Stimulated activated CD8-positive, alpha-beta memory T cell treated with anti-CD3 and anti-CD28 coated beads, Interleukin-15, amount 100 ng/mL, for 1 hour (primary cell): ENCODE results near the gene FEV.

Experiments used
- DNase-seq: peaks from one replicate; pipeline ENCODE4 v3.0.0-alpha.2; 2020; ENCODE audit warnings: low read depth

The FEV gene

DNA sequence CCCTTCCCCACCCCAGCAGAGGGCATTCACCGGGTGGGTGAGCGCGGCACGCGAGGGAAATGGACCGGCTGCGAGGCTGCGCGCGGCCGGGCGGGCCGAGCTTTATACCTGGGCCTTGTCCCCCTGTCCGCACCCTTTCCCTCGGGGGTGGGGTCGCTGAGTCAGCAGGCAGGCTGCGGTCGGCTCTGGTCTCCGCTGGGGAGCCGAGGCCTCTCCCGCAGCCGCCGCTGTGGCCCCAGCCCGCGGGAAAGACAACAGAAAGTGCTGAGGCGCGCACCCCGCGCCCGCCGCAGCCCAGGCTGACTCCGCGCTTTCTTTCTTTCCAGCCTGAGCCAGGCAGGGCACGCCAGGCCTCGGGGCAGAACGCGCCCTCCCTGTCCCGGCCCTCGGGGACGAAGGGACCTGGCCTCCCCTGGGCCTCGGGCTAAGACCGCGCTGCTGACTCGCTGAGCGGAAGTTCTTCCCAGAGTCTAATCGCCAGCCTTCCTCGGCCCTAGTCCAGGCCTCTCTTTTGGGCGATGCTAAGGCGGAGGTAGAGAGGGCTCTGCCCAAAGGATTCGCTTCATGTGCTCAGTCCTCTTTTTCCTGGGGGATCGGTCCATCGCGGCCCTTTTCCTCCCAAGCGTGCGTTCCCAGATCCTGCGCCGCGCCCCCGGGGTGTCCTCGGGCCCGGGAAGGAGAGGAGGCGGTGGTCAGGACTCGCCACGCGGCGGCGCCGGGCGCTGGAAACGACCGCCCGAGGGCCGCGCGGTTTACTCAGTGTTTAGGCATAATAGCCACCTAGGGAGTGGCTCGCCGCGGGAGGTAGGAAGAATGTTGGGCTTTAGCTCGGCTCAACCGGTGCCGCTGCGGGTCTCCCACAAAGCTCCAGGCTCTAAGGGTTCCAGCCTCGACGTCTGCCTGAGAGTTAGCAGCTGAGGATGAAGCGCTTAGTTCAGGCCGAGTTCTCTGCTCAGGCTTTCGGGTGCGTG is 8.6 kb upstream of the FEV start, which contains the start of gene CRYBA2:
Gene CRYBA2, minus strand, starts transcription at position 78 of the 971 bp plus-strand sequence. CDS start 246 bp downstream, outside the sequence.
- DNase-seq: no peak

DNA sequence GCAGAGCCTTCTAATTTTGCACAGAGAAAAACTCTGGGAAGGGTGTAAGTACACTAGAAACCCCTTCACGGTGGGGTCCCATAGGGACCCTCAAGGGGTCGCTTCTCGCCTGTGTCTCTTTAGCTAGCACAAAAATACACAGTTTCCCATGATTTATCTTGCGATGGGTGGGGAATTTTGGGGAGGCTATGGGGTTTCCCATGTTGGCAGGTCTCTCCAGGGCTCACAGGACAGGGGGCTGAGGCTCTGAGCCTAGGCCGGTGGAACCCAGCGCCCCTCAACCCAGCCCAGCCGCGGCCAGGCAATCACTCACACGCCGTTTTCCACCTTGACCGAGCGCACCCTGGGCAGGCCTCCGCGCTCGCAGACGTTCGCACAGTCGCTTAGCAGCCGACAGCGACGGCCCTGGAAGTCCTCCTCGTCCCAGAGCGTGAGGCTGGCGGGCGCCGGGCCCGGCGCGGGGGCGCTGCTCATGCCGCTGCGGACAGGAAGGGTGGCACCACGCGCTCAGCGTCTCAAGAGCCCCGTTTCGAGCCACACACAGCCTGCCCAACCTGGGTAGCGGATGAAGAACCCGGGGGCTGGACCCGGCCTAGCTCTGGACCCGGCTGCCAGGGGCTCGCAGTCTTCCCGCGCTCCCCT is 7.8 kb upstream of the FEV start:
- no peak for DNase-seq

DNA sequence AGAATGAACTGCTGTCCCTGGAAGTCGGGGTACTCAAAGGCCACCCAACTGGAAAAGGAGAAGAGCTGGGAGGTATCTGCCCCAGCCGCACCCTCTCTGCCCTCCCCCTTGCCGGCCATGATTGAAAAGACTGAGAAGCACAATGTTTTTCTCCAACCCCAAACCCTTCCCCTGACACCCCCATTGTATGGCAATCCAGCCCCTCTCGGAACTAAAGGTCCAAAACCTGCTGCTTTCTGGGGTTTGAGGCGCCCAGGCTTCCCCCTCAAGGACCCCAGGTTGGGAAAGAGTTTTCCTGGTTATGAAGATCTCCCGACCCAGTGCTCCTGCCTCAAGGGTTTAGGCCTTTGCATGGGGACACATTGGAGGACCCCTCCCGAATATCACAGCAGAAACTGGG is 7.2 kb upstream of the FEV start:
- DNase-seq: no peak

DNA sequence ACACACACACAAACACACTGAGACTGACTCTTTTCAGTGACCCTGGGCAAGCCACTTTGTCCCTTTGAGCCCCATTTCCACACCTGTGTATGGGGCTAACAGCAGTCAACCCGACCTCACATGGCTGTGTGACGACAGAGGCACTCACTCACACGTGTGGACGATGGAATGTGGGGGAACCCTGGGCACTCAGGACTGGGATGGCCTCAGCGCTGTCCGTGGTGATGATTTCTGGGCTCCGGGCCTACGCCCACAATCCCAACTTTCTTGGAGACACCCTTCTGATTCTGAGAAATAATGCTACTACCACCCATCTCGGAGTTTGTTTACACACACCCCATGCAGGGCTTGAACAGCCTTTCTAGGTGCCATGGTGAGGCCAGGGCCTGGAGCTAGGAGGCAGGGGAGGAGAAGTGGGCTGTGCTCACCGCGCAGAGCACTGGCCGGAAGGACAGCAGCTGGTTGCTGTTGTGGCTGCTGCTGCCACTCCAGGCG is 6.7 kb upstream of the FEV start:
- no peak for DNase-seq

DNA sequence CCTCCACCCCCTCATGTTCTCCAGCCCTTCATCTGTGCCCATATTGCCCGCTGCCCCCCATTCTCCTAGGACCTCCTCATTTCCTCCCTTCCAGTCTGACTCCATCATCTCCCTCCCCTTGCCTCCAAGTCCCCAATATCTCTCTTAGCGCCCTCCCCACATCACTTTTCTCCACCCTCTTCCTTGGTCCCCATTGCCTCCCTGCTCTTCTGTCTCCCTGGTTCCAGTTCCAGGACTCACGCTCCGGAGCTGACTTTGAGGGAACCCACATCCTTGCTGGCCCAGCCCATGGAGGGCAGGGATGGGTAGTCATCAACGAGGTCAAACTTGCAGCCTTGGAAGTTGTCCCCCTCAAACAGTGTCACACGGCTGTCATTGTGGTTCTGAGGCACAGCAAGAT is 5.6 kb upstream of the FEV start:
- no peak for DNase-seq

DNA sequence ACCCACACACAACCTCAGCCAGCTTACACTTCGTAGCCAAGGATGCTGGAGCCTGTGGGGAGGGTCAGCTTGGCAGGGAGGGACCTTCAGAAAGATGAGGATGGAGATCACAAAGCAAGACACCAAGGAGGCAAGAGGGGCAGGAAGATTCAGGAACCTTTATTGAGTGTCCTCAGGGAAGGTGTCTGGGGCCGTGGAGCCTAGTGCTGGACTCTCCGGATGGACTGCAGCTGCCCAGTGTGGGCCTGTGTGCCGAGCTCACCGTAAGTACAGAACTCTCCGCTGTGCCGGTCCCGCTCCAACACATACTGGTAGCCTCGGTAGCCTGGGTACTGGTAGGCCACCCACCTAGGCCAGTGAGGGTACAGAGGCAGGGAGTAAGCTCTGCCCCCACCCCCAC is 5.1 kb upstream of the FEV start:
- no peak for DNase-seq

DNA sequence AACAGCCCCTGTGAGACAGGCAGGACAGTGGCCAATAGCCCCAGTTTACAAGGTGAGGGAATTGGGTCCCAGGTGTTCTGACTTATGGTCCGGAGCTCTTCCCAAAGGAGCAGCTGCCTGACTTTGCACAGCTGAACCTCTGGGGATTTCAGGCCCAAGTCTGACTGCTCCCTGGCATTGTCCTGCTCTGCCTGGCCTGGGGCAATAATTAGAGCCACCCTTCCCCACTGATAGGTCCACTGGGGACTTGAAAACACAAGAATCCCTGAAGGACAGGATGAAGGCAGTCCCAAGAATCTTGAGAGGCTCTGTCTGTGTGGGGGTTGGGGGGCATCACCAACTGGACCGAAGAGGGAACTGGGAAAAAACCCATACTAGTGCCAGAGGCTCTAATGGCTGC is 3.7 kb upstream of the FEV start:
- no peak for DNase-seq

DNA sequence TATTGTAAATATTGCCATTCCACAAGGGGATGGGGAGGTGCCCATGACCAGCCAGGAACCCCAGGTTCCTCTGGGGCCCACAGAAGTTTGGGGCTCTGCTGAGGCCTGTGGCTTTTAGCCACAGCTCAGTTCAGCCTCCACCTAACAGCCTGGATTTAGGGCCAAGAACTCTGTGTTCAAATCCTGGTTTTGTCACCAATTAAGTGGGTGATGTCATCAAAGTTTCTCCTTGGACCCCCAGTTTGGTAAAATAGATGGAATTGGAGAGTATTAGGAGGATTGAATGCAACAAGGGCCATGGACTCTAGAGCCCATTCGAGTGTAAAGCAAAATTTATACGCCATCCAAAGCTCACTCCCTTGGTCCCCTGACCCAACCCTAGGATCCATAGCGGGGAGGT is 3.2 kb upstream of the FEV start:
- no peak for DNase-seq

DNA sequence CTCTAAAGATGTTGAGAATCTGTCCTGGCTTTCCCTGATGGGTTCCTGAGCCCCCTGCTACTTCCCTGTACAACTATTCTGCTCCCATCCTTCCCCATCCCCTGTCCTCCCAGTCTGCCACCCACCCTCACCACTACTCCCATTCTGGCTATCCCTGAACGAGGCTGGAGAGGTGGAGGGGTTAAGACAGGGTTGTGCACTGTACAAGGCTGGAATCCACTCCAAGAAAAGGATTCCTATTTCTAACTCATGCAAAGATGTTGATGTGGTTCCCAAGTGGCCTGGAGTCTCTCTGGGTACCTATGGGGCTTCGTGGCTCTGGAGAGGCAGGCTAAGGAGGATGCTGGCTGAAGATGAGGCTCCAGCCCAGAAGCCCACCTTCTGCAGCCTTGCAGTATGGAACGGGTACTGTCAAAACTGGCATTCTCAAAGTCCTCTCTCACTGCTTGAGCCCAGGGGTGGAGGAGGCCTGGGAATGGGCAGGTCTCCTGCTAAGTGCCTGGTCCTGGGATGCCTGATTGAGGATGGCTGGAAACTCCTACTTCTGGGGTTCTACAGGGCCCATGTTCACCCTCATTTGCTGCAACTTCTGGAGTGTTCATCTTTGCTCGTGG is 1.3 kb upstream of the FEV start:
- no peak for DNase-seq

DNA sequence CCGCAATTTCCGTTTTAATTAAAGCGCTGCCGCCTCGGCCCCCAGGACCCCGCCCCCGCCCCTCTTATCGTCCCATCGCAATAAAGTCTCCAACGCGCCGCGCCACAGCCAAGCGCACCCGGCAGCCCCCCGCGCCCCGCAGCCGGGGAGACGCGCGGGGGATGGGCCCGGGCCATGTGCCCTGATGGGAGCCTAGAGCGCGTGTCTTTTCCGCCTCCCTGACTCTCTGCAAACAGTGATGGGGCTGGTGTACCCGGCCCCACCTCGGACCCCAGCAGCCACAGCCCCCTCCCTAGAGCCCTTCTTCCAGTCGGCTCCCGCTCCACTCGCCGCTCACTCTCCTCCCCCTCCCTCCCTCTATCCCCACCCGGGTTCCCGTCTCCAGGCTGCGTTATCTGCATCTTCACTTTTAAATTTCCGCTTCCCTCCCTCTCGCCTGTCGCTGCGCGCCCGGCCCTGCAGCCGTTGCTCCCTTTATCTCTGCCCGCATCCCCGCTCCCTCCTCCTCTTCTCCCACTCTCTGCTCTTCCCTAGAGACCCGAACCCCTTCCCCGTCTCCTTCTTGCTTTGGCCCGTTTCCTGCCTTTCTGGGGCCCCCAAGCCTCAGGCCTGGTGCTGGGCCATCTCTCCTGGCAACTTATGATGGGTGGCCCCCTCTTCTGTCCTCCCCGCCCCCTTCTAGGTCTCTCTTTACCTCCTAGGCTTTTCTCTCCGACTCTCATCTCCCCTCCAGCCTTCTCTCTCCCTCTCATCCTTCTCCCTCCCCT is 524 bp upstream of the FEV start:
- no peak for DNase-seq

DNA sequence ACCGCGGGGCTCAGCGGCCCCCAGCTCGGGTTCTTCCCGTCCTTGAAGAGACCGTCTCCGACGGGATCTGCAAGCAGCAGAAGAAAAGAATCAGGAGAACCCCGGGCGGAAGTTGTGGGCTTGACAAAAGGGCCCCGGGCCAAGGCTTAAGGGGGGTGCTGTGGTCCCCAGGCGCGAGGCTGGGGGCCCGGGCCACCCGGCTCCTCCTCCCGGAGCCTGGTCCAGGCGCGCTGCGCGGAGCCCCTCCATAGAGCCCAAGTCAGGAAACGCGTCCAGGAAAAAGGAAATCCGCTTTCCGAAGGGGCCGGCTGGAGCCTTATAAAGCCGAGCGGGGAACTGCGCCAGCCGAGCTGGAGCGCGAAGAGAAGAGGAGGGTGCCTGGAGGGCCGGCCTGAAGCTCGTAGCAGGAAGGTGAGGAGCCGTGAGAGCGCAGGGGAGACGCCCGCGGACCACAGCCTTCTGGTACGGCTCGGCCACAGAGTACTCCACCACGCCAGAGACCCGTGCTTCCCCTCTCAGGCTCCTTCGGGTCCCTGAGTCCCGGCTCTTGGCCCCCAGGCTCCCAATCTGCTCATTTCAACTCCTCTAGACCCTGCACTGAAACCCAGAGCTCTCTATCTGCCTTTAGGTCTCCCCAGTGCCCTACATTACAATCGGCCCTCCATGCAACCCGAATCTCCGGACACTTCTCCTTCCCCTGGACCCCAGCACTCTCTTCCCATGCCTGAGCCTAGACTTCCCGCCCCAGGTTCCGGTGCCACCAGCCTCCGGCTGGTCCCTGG is 554 bp downstream of the FEV start:
- DNase-seq: no peak

DNA sequence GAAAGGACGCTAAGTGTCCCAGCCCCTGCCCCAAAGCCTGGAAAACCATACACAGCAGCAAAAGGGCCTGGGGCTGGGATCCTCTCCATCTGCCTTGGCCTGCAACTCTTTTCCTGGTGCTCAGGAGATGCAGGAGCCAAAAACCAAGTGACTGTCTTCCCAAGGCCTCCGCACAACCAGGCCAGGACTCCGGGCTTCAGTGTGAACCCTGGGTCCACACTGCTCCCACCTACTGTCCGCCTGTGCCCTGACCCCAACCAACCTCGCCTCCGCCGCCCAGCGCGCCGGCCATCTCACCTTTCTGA is 1.1 kb downstream of the FEV start:
- no peak for DNase-seq

DNA sequence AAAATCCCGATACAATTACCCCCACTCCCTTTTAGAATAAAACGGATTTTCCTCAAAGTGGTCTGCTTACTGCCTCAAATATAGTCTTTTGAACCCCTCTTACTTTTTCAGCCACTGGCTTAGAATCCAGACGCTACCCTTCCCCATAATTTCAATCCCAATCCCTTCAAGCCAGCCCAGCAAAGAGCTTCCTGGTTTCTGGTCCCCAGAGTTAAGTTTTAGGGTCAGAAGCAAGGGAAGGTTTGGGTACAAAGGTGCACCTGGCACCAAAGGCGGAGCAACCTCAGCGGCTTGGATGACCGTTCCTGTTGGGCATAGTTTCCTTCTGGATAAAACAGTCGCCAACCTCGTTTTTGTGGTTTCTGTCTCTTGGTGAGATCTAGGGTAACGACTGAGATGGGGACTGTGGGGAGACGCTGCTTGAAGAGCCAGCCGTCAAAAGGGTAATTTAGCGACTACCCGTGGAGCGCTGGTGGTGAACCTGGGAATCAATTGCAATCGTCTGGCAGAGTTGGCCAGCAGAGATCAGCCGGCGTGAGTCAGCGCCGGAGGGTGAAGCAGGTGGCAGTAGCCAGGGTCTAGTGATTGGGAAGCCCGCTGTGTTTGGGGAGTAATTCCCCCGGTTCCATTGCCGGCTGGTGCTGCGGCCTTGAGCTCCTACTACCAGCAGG is 1.6 kb downstream of the FEV start:
- no peak for DNase-seq

DNA sequence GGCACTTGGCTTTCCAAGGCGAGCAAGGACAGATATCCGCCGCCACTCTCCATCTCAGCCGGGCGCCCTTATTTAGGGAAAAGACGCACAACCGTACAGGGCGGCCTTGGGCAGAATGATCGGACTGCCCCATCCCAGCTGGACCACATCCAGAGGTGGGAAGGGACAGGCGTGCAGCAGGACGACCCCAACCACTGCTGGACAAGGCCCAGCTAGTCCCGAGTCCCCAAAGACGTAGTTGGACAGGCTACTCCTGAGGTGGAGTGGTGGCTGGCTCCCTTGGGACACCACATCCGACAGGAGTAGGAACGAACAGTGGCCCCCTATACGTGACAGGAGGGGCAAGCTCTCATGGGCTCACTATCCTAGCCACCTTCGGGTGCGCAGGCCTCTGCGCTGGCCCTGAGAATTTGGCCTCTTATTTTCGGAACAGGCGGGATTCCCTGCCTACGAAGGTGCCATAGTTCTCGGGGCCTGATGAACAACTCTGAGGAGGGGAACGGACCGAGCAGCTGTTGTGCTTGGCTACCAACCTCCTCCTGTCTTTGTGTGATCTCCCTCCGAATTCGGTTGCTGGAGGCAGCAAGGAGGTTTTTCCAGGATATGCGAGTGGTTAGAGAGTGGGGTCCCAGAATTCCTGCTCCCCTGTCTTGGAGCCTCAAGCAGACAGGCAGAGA is 2.3 kb downstream of the FEV start:
- DNase-seq: no peak

DNA sequence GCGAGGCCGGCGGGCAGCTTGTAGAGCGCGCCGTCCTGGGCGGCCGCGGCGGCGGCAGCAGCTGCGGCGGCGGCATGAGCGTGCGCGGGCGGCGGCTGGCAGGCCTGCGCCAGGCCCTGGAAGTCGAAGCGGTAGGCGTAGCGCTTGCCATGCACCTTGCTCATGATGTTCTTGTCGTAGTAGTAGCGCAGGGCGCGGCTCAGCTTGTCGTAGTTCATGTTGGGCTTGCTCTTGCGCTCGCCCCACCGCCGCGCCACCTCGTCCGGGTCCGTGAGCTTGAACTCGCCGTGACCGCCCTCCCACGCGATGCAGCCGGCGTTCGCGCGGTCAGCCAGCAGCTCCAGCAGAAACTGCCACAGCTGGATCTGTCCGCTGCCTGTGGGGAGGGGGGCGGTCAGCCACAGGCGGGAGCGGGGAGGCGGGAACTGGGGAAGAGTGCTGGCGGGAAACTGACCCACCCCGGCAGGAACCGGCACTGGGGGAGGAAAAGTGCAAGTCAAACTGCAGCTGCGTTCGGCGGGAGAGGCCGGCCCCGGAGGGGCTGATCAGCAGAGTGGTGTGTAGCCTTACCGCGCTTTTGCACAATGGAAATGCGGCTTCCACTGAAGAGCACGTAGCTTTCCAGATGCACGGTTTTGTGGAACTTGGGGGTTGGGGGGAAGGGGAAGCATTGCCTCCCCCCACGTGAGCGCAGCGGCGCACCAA is 3.0 kb downstream of the FEV start:
- DNase-seq: no peak

DNA sequence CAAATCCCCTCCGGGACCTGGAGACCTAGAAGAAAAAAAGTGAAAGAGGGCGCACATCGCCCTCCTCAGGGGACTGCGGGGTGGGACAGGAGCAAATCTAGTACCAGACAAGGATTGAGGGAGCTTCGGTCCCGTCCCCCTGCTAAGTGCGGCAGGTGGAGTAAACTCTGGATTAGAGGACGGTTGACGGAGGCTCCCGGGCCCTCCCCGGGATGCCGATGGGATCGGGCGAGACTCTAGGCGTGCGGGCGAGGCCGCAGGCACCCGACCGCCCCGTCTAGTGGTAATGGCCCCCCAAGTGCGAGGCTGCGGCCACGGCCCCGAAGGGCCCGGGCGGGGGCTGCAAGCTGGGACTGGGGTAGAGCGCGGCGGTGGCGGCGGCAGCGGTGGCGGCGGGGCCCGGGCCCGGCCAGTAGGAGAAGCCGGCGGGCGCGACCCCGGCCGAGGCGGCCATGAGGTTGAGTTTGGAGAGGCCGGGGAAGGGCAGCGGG is 3.5 kb downstream of the FEV start:
- no peak for DNase-seq

DNA sequence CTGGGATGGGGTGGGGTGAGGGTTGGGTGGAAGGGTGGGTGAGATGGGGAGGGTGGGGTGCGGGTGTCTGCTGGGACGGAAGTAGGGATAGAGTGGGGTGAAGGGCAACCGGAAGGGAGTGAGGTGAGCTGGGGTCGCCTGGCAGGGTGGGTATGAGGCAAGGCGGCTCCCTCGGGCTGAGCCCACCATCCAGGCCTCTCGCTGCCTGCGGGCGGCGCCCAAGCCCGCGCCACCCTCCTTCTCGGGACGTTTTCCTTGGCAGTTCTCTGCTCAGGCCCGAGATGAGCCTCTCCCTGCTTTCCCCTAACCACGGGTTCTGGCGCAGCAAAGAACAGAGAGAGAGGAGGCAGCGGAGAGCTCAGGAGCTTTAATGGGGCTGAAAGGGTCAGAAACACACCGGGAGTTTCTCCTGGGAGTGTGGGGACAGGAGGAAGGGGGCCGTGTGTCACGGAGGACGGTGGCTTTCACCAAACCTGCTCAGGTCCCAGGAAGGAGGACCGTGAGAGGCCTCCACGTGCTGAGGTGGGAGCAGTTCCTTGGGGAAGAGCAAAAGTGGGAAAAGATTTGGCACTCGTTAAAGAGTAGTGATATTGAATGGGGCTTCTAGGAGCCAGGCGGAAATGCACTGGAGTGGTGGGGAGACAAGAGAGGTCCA is 4.1 kb downstream of the FEV start:
- no peak for DNase-seq

DNA sequence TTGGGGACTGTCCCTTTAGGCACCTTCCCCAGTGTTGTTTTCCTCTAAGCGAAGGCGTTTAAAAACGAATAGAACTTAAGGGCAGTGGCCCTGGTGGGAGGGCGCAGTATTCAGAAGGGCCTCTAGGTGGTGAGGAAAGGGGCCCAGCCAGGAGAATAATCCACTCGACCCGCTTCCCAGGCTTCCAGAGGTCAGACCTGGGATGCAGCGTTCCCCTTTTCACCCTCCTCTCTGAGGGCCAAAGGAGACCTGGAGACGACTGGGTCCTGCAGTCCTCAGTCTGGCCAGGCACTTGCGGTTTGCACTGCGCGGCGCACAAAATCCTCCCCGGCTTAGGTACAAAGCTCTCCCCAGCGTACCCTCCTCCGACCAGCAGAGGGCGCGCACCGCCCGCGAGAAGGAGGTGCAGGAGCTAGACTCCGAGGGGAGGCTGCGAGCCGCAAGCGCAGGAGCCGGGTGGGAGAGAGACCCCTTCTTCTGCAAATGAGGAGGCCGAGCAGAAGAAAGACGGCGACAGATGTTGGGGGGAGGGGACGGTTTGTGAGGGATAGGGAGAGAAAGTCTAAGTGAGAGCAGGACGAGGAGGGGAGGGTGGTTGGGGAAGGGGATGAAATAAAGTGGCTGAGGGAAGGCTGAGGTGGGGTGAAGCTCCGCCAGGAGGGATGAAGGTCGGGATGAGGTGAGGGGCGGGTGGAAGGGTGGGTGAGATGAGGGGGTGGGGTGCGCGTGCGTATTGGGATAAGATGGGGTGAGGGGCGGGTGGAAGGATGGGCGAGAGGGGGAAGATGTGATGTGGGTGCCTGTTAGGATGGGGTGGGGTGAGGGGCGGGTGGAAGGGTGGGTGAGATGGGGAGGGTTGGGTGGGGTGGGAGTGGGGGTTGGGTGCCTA is 4.9 kb downstream of the FEV start:
- DNase-seq: peak; percentile 74
